HEK293 (cell line): ENCODE measurements around the gene CNOT8.
"Not testable (repeated sequence)": the region's sequence is repeated elsewhere in the genome, so short reads cannot be mapped to it uniquely, and the experiment has no call there.

Source experiments
- CTCF ChIA-PET: fragments of 350-600 bp; formaldehyde crosslinking; extraction: SDS; loops from one replicate; lab custom pipeline; 2021; ENCODE audit warnings: antibody characterized with exemption; lab: Yijun Ruan, JAX
- POLR2A ChIA-PET: fragments of 300-600 bp; formaldehyde crosslinking; extraction: SDS; loops from one replicate; lab custom pipeline; 2020; ENCODE audit warnings: antibody characterized with exemption, inconsistent platforms; lab: Yijun Ruan, JAX
- H3K27ac ChIP-seq: fragments of 200-500 bp; sonication (Bioruptor generic); 2 replicates; pipeline ENCODE4 v1.5.1; 2014; ENCODE audit warnings: low read depth, low read length, control low read depth, inconsistent platforms; ENCODE audit errors: extremely low read depth
- H3K36me3 ChIP-seq, 2 experiments: fragments of 200-500 bp in 1 of 2; sonication (Bioruptor generic) in 1 of 2; 1 replicate in 1 of 2; 2 replicates in 1 of 2; pipeline ENCODE4 v1.5.1; 2014 to 2017; ENCODE audit warnings: inconsistent platforms in 2 of 2, low read length in 2 of 2; ENCODE audit not compliant: control insufficient read depth in 2 of 2, insufficient read depth in 1 of 2
- H3K4me1 ChIP-seq: fragments of 200-500 bp; sonication (Bioruptor generic); 2 replicates; pipeline ENCODE4 v1.5.1; 2014; ENCODE audit warnings: mild to moderate bottlenecking, low read length, inconsistent platforms; ENCODE audit not compliant: control insufficient read depth, insufficient read depth
- H3K4me3 ChIP-seq: 2 replicates; pipeline ENCODE4 v1.5.1; 2011; ENCODE audit warnings: low read depth, mild to moderate bottlenecking, control low read depth, low read length, moderate library complexity
- H3K9me3 ChIP-seq: fragments of 200-500 bp; sonication (Bioruptor generic); 2 replicates; pipeline ENCODE4 v1.5.1; 2014; ENCODE audit warnings: low read depth, low read length, inconsistent platforms; ENCODE audit not compliant: control insufficient read depth, insufficient read depth
- GLI2 ChIP-seq: fragments of 450-650 bp; formaldehyde crosslinking; IDR thresholded peaks from 2 replicates; pipeline ENCODE4; 2017; ENCODE audit warnings: missing biosample characterization, missing genetic modification characterization, low read depth, borderline replicate concordance
- HOXD13 ChIP-seq: sonication (generic); formaldehyde crosslinking; IDR thresholded peaks from 2 replicates; pipeline ENCODE4 v1.8.0; 2022; ENCODE audit warnings: missing genetic modification reagents, borderline replicate concordance
- KLF9 ChIP-seq: fragments of 450-650 bp; formaldehyde crosslinking; IDR thresholded peaks from 2 replicates; pipeline ENCODE4 v1.5.1; 2016; ENCODE audit warnings: missing biosample characterization, missing genetic modification characterization, low read depth
- OSR2 ChIP-seq: fragments of 450-650 bp; formaldehyde crosslinking; IDR thresholded peaks from 2 replicates; pipeline ENCODE4 v1.5.1; 2016; ENCODE audit warnings: missing biosample characterization, missing genetic modification characterization
- SCRT2 ChIP-seq: fragments of 450-650 bp; formaldehyde crosslinking; IDR thresholded peaks from 2 replicates; pipeline ENCODE4 v1.5.1; 2016; ENCODE audit warnings: missing biosample characterization, missing genetic modification characterization
- SETDB1 ChIP-seq: IDR thresholded peaks from one replicate; pipeline ENCODE4 v1.6.1; 2017; ENCODE audit warnings: mild to moderate bottlenecking, low read length, moderate library complexity, mixed read lengths; ENCODE audit not compliant: insufficient read length
- TRIM28 ChIP-seq: IDR thresholded peaks from 2 replicates; pipeline ENCODE4 v1.6.1; 2011; ENCODE audit warnings: low read length, control low read depth, borderline replicate concordance
- ZNF140 ChIP-seq: fragments of 450-650 bp; formaldehyde crosslinking; IDR thresholded peaks from 2 replicates; pipeline ENCODE4 v1.5.1; 2016; ENCODE audit warnings: missing biosample characterization, missing genetic modification characterization
- ZNF221 ChIP-seq: fragments of 450-650 bp; formaldehyde crosslinking; IDR thresholded peaks from 2 replicates; pipeline ENCODE4 v1.5.1; 2017; ENCODE audit warnings: missing biosample characterization, missing genetic modification characterization, borderline replicate concordance
- ZNF354C ChIP-seq: fragments of 450-650 bp; formaldehyde crosslinking; IDR thresholded peaks from 2 replicates; pipeline ENCODE4 v1.5.1; 2016; ENCODE audit warnings: missing biosample characterization, missing genetic modification characterization, low read depth, borderline replicate concordance
- ZNF37A ChIP-seq: fragments of 450-650 bp; IDR thresholded peaks from 2 replicates; pipeline ENCODE4 v1.5.1; 2018; ENCODE audit warnings: missing biosample characterization, missing genetic modification characterization
- ZNF416 ChIP-seq: fragments of 450-650 bp; formaldehyde crosslinking; IDR thresholded peaks from 2 replicates; pipeline ENCODE4 v1.5.1; 2016; ENCODE audit warnings: missing biosample characterization, missing genetic modification characterization
- ZNF513 ChIP-seq: fragments of 450-650 bp; IDR thresholded peaks from 2 replicates; pipeline ENCODE4 v1.5.1; 2018; ENCODE audit warnings: missing biosample characterization, missing genetic modification characterization
- ZNF521 ChIP-seq: fragments of 450-650 bp; formaldehyde crosslinking; IDR thresholded peaks from 2 replicates; pipeline ENCODE4 v1.5.1; 2017; ENCODE audit warnings: missing biosample characterization, mild to moderate bottlenecking, missing genetic modification characterization
- ZNF571 ChIP-seq: fragments of 450-650 bp; formaldehyde crosslinking; IDR thresholded peaks from 2 replicates; pipeline ENCODE4 v1.5.0; 2017; ENCODE audit warnings: missing biosample characterization, missing genetic modification characterization
- ZNF580 ChIP-seq: fragments of 450-650 bp; formaldehyde crosslinking; IDR thresholded peaks from 2 replicates; pipeline ENCODE4 v1.5.1; 2016; ENCODE audit warnings: missing biosample characterization, missing genetic modification characterization
- ZNF600 ChIP-seq: fragments of 450-650 bp; formaldehyde crosslinking; IDR thresholded peaks from 2 replicates; pipeline ENCODE4 v1.5.1; 2016; ENCODE audit warnings: missing biosample characterization, missing genetic modification characterization
- ZNF621 ChIP-seq: fragments of 450-650 bp; formaldehyde crosslinking; IDR thresholded peaks from 2 replicates; pipeline ENCODE4 v1.5.1; 2017; ENCODE audit warnings: missing biosample characterization, missing genetic modification characterization
- ZNF624 ChIP-seq: fragments of 450-650 bp; formaldehyde crosslinking; IDR thresholded peaks from 2 replicates; pipeline ENCODE4 v1.5.1; 2017; ENCODE audit warnings: missing biosample characterization, missing genetic modification characterization

The CNOT8 gene

GRCh38 chr5:154819546-154819945 is 38.9 kb upstream of the CNOT8 start (continued):
- TF ChIP-seq HOXD13 (CRISPR knock-in tag) = no peak
- TF ChIP-seq TRIM28 = no peak
- no peak for TF ChIP-seq ZNF513
- TF ChIP-seq ZNF580 (tag by site-specific recombination) = no peak
- no peak for TF ChIP-seq ZNF621 (tag by site-specific recombination)
- TF ChIP-seq ZNF416 (tag by site-specific recombination) = no peak

- H3K4me3 ChIP-seq = no peak overlapping the region
- CTCF ChIA-PET = no interaction called here
- no peaks in the 10 kb centered on the region for H3K9me3 ChIP-seq
- TF ChIP-seq ZNF37A (no peak), GLI2 (tag by site-specific recombination) (no peak), SCRT2 (tag by site-specific recombination) (no peak), ZNF354C (no peak), ZNF571 (tag by site-specific recombination) (no peak), SETDB1 (no peak), OSR2 (tag by site-specific recombination) (no peak), ZNF140 (tag by site-specific recombination) (no peak), ZNF221 (tag by site-specific recombination) (no peak), KLF9 (tag by site-specific recombination) (no peak), ZNF521 (tag by site-specific recombination) (no peak)
- TF ChIP-seq, all 188 proteins: peak for 0
- POLR2A ChIA-PET = no interaction called here
- H3K36me3 ChIP-seq = peaks cover 14 to 85% of the 10 kb centered on the region in 2 experiments; a peak in 2 of 3 replicates
- no peak overlapping the region for H3K27ac ChIP-seq
- no peaks in the 10 kb centered on the region for H3K4me1 ChIP-seq
Measured at GRCh38 chr5:154820383-154820782, 38.0 kb upstream of the CNOT8 start.

- POLR2A ChIA-PET, H3K4me3 ChIP-seq, H3K9me3 ChIP-seq, H3K27ac ChIP-seq, CTCF ChIA-PET, H3K4me1 ChIP-seq: not testable (repeated sequence)
- H3K36me3 ChIP-seq = peaks cover 9 to 64% of the 10 kb centered on the region in 2 experiments; a peak in 2 of 3 replicates
Measured at GRCh38 chr5:154822896-154823295, 35.5 kb upstream of the CNOT8 start.

GRCh38 chr5:154823605-154824004 is 34.8 kb upstream of the CNOT8 start:
- no peak overlapping the region for H3K27ac ChIP-seq
- no peak overlapping the region for H3K4me3 ChIP-seq
- TF ChIP-seq ZNF624 (tag by site-specific recombination) (no peak), ZNF600 (tag by site-specific recombination) (peak; percentile 83)
- no peaks in the 10 kb centered on the region for H3K9me3 ChIP-seq
- CTCF ChIA-PET = no interaction called here
- peaks cover 16 to 59% of the 10 kb centered on the region in 2 experiments; a peak in 2 of 3 replicates for H3K36me3 ChIP-seq
- no peaks in the 10 kb centered on the region for H3K4me1 ChIP-seq
- POLR2A ChIA-PET = no interaction called here
